HG03520 (cell line): ENCODE data around the gene ABL1.
"Not testable (repeated sequence)": the region's sequence is repeated elsewhere in the genome, so short reads cannot be mapped to it uniquely, and the experiment has no call there.

Experiments used
- ATAC-seq: cut with Tn5 transposase; IDR thresholded peaks from one replicate; pipeline ENCODE4 v1.9.1; 2021; ENCODE audit warnings: mild to moderate bottlenecking, moderate library complexity; ENCODE audit not compliant: unreplicated experiment

Gene ABL1

DNA sequence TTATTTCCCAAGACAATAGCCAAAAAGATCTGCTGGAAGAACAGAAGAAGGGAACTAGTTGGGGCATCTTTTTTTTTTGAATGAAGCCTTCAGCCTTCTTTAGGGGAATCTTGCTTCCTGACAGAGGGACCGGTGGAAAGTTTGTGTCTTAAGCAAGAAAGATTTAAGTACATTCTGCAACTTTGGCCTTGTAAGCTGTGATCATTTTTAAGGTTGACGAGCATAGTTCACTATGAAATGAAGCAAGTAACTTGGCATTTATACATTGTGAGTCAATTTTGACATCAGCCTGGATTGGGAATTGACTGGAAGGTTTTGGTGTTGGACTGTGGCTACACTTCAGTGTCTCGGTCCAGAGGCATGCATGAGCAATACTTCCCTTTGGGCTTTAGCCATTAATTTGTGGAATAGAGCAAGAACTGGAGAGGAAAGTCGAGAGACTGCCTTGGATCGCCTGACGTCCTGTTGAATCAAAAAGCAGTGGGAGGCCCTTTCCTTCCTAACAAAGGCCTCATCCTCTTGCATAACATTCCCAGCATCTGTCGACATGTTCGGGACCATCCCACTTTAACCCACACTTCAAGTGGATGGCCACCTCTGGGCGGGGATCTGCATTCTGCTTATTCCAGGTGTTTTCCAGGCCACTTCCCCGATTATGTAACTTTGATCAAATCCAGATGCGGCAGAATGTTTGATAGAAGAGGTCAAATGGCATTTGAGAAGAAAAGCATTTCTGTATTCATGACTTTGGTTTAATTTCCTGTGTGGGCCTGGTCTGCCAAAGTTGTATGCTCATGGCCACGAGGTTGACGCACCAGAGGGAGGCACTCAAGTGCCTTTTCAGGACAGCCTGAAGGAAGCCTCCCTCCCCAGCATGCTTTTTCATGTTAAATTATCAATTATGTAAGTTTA is 12.5 kb downstream of the ABL1 start:
- no peak for ATAC-seq

DNA sequence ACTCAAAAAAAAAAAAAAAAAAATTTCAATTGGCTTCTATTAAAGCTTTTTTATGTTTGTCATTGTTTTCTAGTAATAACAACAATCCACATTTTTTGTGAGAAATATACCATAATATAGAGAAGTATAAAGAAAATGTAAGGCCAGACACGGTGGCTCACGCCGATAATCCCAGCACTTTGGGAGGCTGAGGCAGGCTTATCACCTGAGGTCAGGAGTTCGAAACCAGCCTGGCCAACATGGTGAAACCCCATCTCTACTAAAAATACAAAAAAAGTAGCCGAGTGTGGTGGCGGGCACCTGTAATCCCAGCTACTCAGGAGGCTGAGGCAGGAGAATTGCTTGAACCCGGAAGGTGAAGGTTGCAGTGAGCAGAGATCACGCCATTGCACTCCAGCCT is 13.5 kb downstream of the ABL1 start:
- ATAC-seq: not testable (repeated sequence)

DNA sequence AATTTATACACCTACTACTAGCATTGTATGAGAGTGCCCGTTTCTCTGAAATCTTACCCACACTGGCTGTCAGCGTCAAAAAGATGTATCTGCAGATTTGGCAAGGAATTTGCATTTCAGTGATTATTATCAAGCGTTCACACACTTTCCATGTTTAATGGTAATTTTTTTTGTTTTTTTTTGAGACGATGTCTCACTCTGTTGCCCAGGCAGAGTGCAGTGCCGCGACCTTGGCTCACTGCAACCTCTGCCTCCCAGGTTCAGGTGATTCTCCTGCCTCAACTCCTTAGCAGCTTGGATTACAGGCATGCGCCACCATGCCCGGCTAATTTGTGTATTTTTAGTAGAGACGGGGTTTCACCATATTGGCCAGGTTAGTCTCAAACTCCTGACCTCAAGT is 14.3 kb downstream of the ABL1 start:
- no peak for ATAC-seq

DNA sequence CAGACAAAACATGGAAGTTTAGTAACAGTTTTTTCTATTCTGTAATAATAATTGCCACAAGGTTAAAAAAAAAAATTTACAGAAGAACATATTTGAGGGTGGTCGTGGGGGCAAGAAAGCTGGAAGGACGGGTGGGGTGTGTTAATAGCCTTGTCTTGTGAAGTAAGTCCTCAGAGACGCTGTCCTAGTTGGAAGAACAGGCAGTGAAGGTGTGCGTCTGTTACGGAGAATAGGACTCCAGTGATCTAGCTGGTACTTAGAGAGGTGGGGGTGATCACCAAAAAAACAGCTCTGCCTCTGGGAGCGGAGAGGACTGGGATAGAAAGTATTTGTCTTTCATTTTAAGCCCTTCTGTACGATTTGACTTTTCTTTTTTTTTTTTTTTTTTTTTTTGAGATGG is 17.7 kb downstream of the ABL1 start:
- no peak for ATAC-seq

DNA sequence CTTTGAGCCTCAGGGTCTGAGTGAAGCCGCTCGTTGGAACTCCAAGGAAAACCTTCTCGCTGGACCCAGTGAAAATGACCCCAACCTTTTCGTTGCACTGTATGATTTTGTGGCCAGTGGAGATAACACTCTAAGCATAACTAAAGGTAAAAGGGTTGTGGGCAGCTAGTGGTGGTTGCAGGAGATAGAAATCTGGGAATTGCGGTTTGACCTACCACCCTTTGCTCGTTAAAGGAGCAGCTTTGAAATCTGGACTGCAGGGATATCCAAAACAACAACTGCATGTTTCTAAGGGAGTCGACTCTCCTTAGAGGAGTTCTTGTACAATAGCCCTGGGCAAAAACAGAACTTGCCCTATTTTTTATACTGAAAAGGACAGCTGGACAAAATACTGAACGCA is 19.0 kb downstream of the ABL1 start:
- ATAC-seq: no peak

GRCh38 chr9:130854835-130855234 is 19.8 kb downstream of the ABL1 start:
- ATAC-seq: no peak

GRCh38 chr9:130856474-130856873 is 21.4 kb downstream of the ABL1 start:
- no peak for ATAC-seq

- no peak for ATAC-seq
Observed at GRCh38 chr9:130857864-130858738, 23.0 kb downstream of the ABL1 start.

- no peak for ATAC-seq
Observed at GRCh38 chr9:130858739-130859705, 24.0 kb downstream of the ABL1 start.

GRCh38 chr9:130860458-130861316 is 25.6 kb downstream of the ABL1 start:
- no peak for ATAC-seq

GRCh38 chr9:130861372-130862180 is 26.5 kb downstream of the ABL1 start:
- ATAC-seq: no peak

GRCh38 chr9:130862217-130862616 is 27.2 kb downstream of the ABL1 start:
- ATAC-seq: no peak

DNA sequence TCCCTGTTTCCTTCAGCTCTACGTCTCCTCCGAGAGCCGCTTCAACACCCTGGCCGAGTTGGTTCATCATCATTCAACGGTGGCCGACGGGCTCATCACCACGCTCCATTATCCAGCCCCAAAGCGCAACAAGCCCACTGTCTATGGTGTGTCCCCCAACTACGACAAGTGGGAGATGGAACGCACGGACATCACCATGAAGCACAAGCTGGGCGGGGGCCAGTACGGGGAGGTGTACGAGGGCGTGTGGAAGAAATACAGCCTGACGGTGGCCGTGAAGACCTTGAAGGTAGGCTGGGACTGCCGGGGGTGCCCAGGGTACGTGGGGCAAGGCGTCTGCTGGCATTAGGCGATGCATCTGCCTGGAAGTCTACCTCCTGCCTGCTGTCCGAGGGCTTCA is 27.7 kb downstream of the ABL1 start:
- no peak for ATAC-seq

DNA sequence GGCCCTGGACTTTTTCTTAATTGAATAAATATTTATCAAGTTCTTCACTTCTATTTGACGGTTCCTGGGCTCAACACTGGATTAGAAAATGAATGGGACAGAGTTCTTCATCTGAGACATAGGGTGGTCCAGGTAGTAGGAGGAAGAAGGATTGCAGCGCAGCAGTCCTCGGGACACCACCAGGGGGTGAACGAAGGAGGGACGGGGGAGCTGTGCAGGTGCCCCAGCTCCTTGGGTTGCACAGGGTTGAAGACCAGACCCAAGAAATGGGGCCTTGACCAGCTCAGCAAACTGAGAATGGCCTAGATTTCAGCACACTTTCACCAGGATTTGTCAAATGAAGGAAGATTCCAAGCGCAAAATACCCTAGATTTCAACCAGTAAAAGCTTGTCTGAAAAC is 29.5 kb downstream of the ABL1 start:
- no peak for ATAC-seq

- no peak for ATAC-seq
Observed at GRCh38 chr9:130865921-130866320, 30.9 kb downstream of the ABL1 start.

GRCh38 chr9:130866474-130866965 is 31.5 kb downstream of the ABL1 start:
- ATAC-seq: no peak

DNA sequence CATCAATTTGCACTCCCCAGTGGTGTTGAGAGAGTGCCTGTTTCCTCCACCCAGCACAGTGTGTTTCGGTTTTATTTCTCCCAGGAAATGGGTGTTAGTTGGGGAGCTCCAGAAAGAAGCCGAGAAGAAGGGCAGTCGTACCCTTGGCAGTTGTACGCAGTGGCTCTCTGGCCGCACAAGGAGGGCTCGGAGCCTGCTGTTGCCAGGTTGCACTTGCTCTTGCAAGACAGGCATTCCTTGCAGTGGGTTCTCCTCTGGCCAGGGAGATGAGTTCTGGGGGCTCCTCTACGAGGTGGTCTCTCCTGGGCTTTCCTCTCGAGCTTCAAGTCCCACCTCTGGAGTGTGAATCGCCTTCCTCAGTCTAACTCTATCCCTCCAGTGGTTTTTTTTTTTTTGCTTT is 32.5 kb downstream of the ABL1 start:
- no peak for ATAC-seq

GRCh38 chr9:130868230-130868629 is 33.2 kb downstream of the ABL1 start:
- no peak for ATAC-seq

DNA sequence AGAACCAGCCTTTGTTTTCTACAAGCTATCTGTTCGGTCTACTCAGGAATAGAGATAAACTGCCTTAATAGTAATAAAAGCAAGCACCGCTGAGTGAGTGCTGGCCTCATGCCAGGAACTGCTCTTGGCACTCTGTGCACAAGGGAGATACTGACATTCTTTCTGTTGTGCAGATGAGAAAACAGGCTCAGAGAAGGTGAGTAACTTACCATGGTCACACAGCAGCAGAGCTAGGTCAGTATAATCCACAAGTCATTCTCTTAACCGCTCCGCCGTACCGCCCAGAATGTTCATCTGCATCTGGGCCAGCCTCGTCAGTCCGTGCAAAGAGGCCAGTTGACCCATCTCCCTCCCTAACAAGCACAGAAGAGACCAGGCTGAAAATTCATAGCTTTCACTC is 34.2 kb downstream of the ABL1 start:
- ATAC-seq: no peak
